Measurements from ENCODE around the gene EIF4E1B.
A peak's percentile ranks its signal among the peaks of the same experiment; 100 is the strongest.

Gene EIF4E1B

GRCh38 chr5:176643491-176644219, 13.2 kb downstream of the EIF4E1B start:
- TF ChIP-seq CTCF (IDR thresholded peaks at IDR 0.05): no peak
- Histone ChIP-seq H3K36me3 (ENCODE audit: control insufficient read depth, insufficient read depth, low read length) (no peaks in the 10 kb centered on the region), H3K9ac (no peak overlapping the region), H3K9me3 (ENCODE audit: control insufficient read depth, low read length) (no peaks in the 10 kb centered on the region), H3K4me2 (ENCODE audit: low read length) (no peak overlapping the region), H3K4me1 (peaks cover 13% of the 10 kb centered on the region), H3K27ac (no peak overlapping the region), H3K4me3 (ENCODE audit: low read depth, low read length) (no peak overlapping the region), H2AFZ (peak overlapping the region; percentile 74), H3K79me2 (peaks cover 3% of the 10 kb centered on the region), H3K27me3 (ENCODE audit: control insufficient read depth, insufficient read depth, low read length) (no peaks in the 10 kb centered on the region)

GRCh38 chr5:176644294-176644693, 13.8 kb downstream of the EIF4E1B start:
- Histone ChIP-seq H3K36me3 (ENCODE audit: control insufficient read depth, insufficient read depth, low read length) (no peaks in the 10 kb centered on the region), H3K27ac (no peak overlapping the region), H3K4me1 (peaks cover 13% of the 10 kb centered on the region), H3K4me2 (ENCODE audit: low read length) (no peak overlapping the region), H3K27me3 (ENCODE audit: control insufficient read depth, insufficient read depth, low read length) (no peaks in the 10 kb centered on the region), H3K9ac (no peak overlapping the region), H3K9me3 (ENCODE audit: control insufficient read depth, low read length) (no peaks in the 10 kb centered on the region), H3K79me2 (peaks cover 5% of the 10 kb centered on the region), H2AFZ (no peak overlapping the region), H3K4me3 (ENCODE audit: low read depth, low read length) (no peak overlapping the region)
- TF ChIP-seq CTCF (IDR thresholded peaks at IDR 0.05): no peak

- TF ChIP-seq CTCF (IDR thresholded peaks at IDR 0.05): no peak
- Histone ChIP-seq H3K79me2 (peaks cover 5% of the 10 kb centered on the region), H3K27me3 (ENCODE audit: control insufficient read depth, insufficient read depth, low read length) (no peaks in the 10 kb centered on the region), H3K27ac (no peak overlapping the region), H3K9ac (no peak overlapping the region), H3K4me3 (ENCODE audit: low read depth, low read length) (no peak overlapping the region), H3K36me3 (ENCODE audit: control insufficient read depth, insufficient read depth, low read length) (no peaks in the 10 kb centered on the region), H3K4me2 (ENCODE audit: low read length) (no peak overlapping the region), H3K9me3 (ENCODE audit: control insufficient read depth, low read length) (no peaks in the 10 kb centered on the region), H3K4me1 (peaks cover 13% of the 10 kb centered on the region), H2AFZ (no peak overlapping the region)
These were observed 14.6 kb downstream of the EIF4E1B start for GRCh38 chr5:176644878-176645670.

GRCh38 chr5:176646049-176646706, 15.7 kb downstream of the EIF4E1B start:
- peaks cover 16% of the 10 kb centered on the region for H3K4me1 ChIP-seq
- H3K27me3 ChIP-seq (ENCODE audit: control insufficient read depth, insufficient read depth, low read length): no peaks in the 10 kb centered on the region
- H3K4me2 ChIP-seq (ENCODE audit: low read length): no peak overlapping the region
- H3K4me3 ChIP-seq (ENCODE audit: low read depth, low read length): peak overlapping the region; percentile 75
- H3K79me2 ChIP-seq: peaks cover 5% of the 10 kb centered on the region
- TF ChIP-seq CTCF (IDR thresholded peaks at IDR 0.05): no peak
- peak overlapping the region; percentile 72 for H3K27ac ChIP-seq
- peak overlapping the region; percentile 94 for H2AFZ ChIP-seq
- H3K9ac ChIP-seq: no peak overlapping the region
- H3K9me3 ChIP-seq (ENCODE audit: control insufficient read depth, low read length): no peaks in the 10 kb centered on the region
- H3K36me3 ChIP-seq (ENCODE audit: control insufficient read depth, insufficient read depth, low read length): no peaks in the 10 kb centered on the region

All from parathyroid adenoma (tissue), 2 donors.